Stimulated activated CD8-positive, alpha-beta memory T cell treated with anti-CD3 and anti-CD28 coated beads, Interleukin-12 subunit alpha, Interleukin-12 subunit beta, amount 100 ng/mL, for 4 hours (primary cell): ENCODE data around the gene EXOC2.
A peak's percentile ranks its signal among the peaks of the same experiment; 100 is the strongest.

ENCODE experiments used
- DNase-seq: peaks from one replicate; pipeline ENCODE4 v3.0.0-alpha.2; 2020; ENCODE audit warnings: low read depth

The EXOC2 gene

GRCh38 chr6:493840-494239 is 199.1 kb downstream of the EXOC2 start:
- no peak for DNase-seq

- no peak for DNase-seq
Measured at GRCh38 chr6:492816-493414, 200.0 kb downstream of the EXOC2 start.

- DNase-seq = no peak
Measured at GRCh38 chr6:492178-492577, 200.8 kb downstream of the EXOC2 start.

GRCh38 chr6:491233-491632 is 201.7 kb downstream of the EXOC2 start:
- DNase-seq = no peak

- no peak for DNase-seq
Measured at GRCh38 chr6:490251-491037, 202.5 kb downstream of the EXOC2 start.

- DNase-seq = no peak
Measured at GRCh38 chr6:489762-490161, 203.2 kb downstream of the EXOC2 start.

- no peak for DNase-seq
Measured at GRCh38 chr6:489001-489400, 203.9 kb downstream of the EXOC2 start.

GRCh38 chr6:487956-488355 is 205.0 kb downstream of the EXOC2 start:
- DNase-seq = no peak

GRCh38 chr6:485655-486170 is 207.2 kb downstream of the EXOC2 start:
- DNase-seq = no peak

- no peak for DNase-seq
Measured at GRCh38 chr6:484746-485145, 208.2 kb downstream of the EXOC2 start.

GRCh38 chr6:484086-484745 is 208.7 kb downstream of the EXOC2 start:
- no peak for DNase-seq

- no peak for DNase-seq
Measured at GRCh38 chr6:475314-475713, 217.6 kb downstream of the EXOC2 start.

GRCh38 chr6:474453-475185 is 218.3 kb downstream of the EXOC2 start:
- peak; percentile 60 for DNase-seq

GRCh38 chr6:473768-474452 is 219.0 kb downstream of the EXOC2 start:
- no peak for DNase-seq

- no peak for DNase-seq
Measured at GRCh38 chr6:473356-473755, 219.6 kb downstream of the EXOC2 start.

GRCh38 chr6:470901-471448 is 222.0 kb downstream of the EXOC2 start:
- DNase-seq = no peak

- no peak for DNase-seq
Measured at GRCh38 chr6:470051-470900, 222.7 kb downstream of the EXOC2 start.

- DNase-seq = no peak
Measured at GRCh38 chr6:467671-468082, 225.3 kb downstream of the EXOC2 start.

- DNase-seq = no peak
Measured at GRCh38 chr6:467111-467510, 225.8 kb downstream of the EXOC2 start.

- DNase-seq = no peak
Measured at GRCh38 chr6:466564-466963, 226.4 kb downstream of the EXOC2 start.
